SU-DHL-6 (cell line): ENCODE data around the gene TTC4.

Source experiments
- H2AFZ ChIP-seq: fragments of 200-600 bp; sonication (generic); 2 replicates; pipeline ENCODE4 v1.6.1; 2014; ENCODE audit warnings: low read depth, mild to moderate bottlenecking, moderate library complexity, mixed read lengths, antibody characterized with exemption, low read length; ENCODE audit not compliant: severe bottlenecking
- H3F3A ChIP-seq: fragments of 200-600 bp; shearing (Covaris generic); 2 replicates; pipeline ENCODE4 v1.6.0; 2016; ENCODE audit warnings: antibody characterized with exemption, mild to moderate bottlenecking; ENCODE audit not compliant: insufficient read depth
- H3K27ac ChIP-seq: fragments of 200-600 bp; sonication (generic); 2 replicates; pipeline ENCODE4 v1.5.1; 2016; ENCODE audit warnings: low read depth, mild to moderate bottlenecking, low read length, moderate library complexity, mixed read lengths
- H3K27me3 ChIP-seq: fragments of 200-600 bp; sonication (generic), shearing (Covaris generic); 2 replicates; pipeline ENCODE4 v1.6.0; 2014; ENCODE audit warnings: mild to moderate bottlenecking, low read length
- H3K36me3 ChIP-seq: fragments of 200-600 bp; sonication (generic); 2 replicates; pipeline ENCODE4 v1.6.1; 2014; ENCODE audit warnings: mild to moderate bottlenecking, low read length, mixed read lengths
- H3K4me2 ChIP-seq: fragments of 300-600, 200-600 bp; shearing (Covaris generic), sonication (generic); 2 replicates; pipeline ENCODE4 v1.6.0; 2014; ENCODE audit warnings: low read length, low read depth, mild to moderate bottlenecking; ENCODE audit not compliant: poor library complexity, severe bottlenecking
- H3K4me3 ChIP-seq: fragments of 200-600 bp; sonication (generic); 2 replicates; pipeline ENCODE4 v1.5.1; 2014; ENCODE audit warnings: antibody characterized with exemption, low read length, mild to moderate bottlenecking, mixed read lengths; ENCODE audit not compliant: insufficient read depth, poor library complexity, severe bottlenecking
- H3K79me2 ChIP-seq: fragments of 200-600 bp; sonication (generic); 2 replicates; pipeline ENCODE4 v1.6.1; 2014; ENCODE audit warnings: mild to moderate bottlenecking, low read length, moderate library complexity; ENCODE audit not compliant: insufficient read depth
- H3K9ac ChIP-seq: fragments of 200-600 bp; sonication (generic); 2 replicates; pipeline ENCODE4 v1.7.0; 2014; ENCODE audit warnings: mild to moderate bottlenecking, low read length
- H3K9me2 ChIP-seq: fragments of 200-600 bp; sonication (generic); replicated peaks from 2 replicates; pipeline ENCODE4 v1.6.1; 2014; ENCODE audit warnings: low read length; ENCODE audit not compliant: insufficient read depth
- H3K9me3 ChIP-seq: fragments of 200-600 bp; sonication (generic); 2 replicates; pipeline ENCODE4 v1.6.1; 2014; ENCODE audit warnings: low read length, mixed read lengths; ENCODE audit not compliant: insufficient read depth
- H4K20me1 ChIP-seq: fragments of 200-600 bp; sonication (generic); 2 replicates; pipeline ENCODE4 v1.6.1; 2014; ENCODE audit warnings: low read depth, mild to moderate bottlenecking, antibody characterized with exemption, low read length, moderate library complexity, mixed read lengths
- CTCF ChIP-seq: fragments of 200-600 bp; sonication (generic); IDR thresholded peaks from one replicate; pipeline ENCODE4 v1.5.1; 2017; ENCODE audit warnings: antibody characterized with exemption, mild to moderate bottlenecking, low read length, moderate library complexity; ENCODE audit not compliant: insufficient read depth, poor library complexity, severe bottlenecking
- EZH2phosphoT487 ChIP-seq: fragments of 200-600 bp; sonication (generic), shearing (Covaris generic); conservative IDR thresholded peaks from 2 replicates; pipeline ENCODE4 v1.6.1; 2018; ENCODE audit warnings: mild to moderate bottlenecking, antibody characterized with exemption, low read length, moderate library complexity, mixed read lengths

Gene TTC4

DNA sequence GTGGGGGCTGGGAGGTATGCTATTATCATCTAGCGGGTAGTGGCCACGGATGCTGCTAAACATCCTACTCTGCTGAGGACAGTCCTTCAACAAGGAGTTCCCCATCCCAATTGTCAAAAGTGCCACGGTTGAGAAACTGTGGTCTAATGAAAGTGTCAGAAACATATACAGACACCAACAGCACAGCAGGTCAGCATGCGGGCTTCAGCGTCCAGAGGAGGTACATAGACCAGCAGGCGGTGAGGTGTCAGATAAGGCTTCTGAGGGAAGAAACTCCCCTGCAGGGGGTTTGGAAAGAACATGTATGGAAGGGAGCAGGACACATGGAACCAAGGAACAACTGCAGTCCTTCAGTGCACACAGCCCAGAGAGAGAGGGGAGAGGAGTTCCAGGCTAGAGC is 4.8 kb upstream of the TTC4 start:
- no peak overlapping the region for H3K9ac ChIP-seq
- H3K36me3 ChIP-seq = no peaks in the 10 kb centered on the region
- H3K79me2 ChIP-seq = peaks cover 1% of the 10 kb centered on the region
- no peaks in the 10 kb centered on the region for H4K20me1 ChIP-seq
- H3K27ac ChIP-seq = no peak overlapping the region
- no peak overlapping the region for H3K4me2 ChIP-seq
- no peak for TF ChIP-seq CTCF
- no peak for TF ChIP-seq EZH2phosphoT487
- H3K4me3 ChIP-seq = no peak overlapping the region
- H3F3A ChIP-seq = no peaks in the 10 kb centered on the region
- no peaks in the 10 kb centered on the region for H3K27me3 ChIP-seq
- no peaks in the 10 kb centered on the region for H3K9me2 ChIP-seq
- H3K9me3 ChIP-seq = no peaks in the 10 kb centered on the region
- no peak overlapping the region for H2AFZ ChIP-seq

GRCh38 chr1:54711536-54711935 is 4.1 kb upstream of the TTC4 start:
- no peak overlapping the region for H3K9ac ChIP-seq
- no peaks in the 10 kb centered on the region for H4K20me1 ChIP-seq
- TF ChIP-seq CTCF = no peak
- no peak for TF ChIP-seq EZH2phosphoT487

GRCh38 chr1:54714881-54715492 is 674 bp upstream of the TTC4 start:
- H4K20me1 ChIP-seq = no peaks in the 10 kb centered on the region
- TF ChIP-seq EZH2phosphoT487 = no peak
- TF ChIP-seq CTCF = no peak
- peak overlapping the region; percentile 68 for H2AFZ ChIP-seq
- H3K9ac ChIP-seq = peak overlapping the region; percentile 76
- H3K4me2 ChIP-seq = peak overlapping the region; percentile 50
- H3K79me2 ChIP-seq = peaks cover 19% of the 10 kb centered on the region
- no peaks in the 10 kb centered on the region for H3K9me2 ChIP-seq
- no peak overlapping the region for H3K27ac ChIP-seq
- no peaks in the 10 kb centered on the region for H3K9me3 ChIP-seq
- no peaks in the 10 kb centered on the region for H3F3A ChIP-seq
- no peak overlapping the region for H3K4me3 ChIP-seq
- H3K27me3 ChIP-seq = no peaks in the 10 kb centered on the region
- no peaks in the 10 kb centered on the region for H3K36me3 ChIP-seq

More at GRCh38 chr1:54711536-54711935, 4.1 kb upstream of the TTC4 start:
- no peaks in the 10 kb centered on the region for H3K27me3 ChIP-seq
- no peaks in the 10 kb centered on the region for H3K9me2 ChIP-seq
- H3K9me3 ChIP-seq = no peaks in the 10 kb centered on the region
- no peak overlapping the region for H2AFZ ChIP-seq
- H3K4me2 ChIP-seq = no peak overlapping the region
- H3F3A ChIP-seq = no peaks in the 10 kb centered on the region
- peaks cover 8% of the 10 kb centered on the region for H3K79me2 ChIP-seq
- H3K27ac ChIP-seq = no peak overlapping the region
- no peaks in the 10 kb centered on the region for H3K36me3 ChIP-seq
- no peak overlapping the region for H3K4me3 ChIP-seq
